GM21526 (cell line): ENCODE results near the gene PBX4.

Experiments
- ATAC-seq: cut with Tn5 transposase; IDR thresholded peaks from one replicate; pipeline ENCODE4 v1.9.1; 2021; ENCODE audit warnings: moderate library complexity; ENCODE audit not compliant: unreplicated experiment, low FRiP score

Gene PBX4

GRCh38 chr19:19562665-19563347 lies 55.7 kb downstream of the PBX4 start:
- no peak for ATAC-seq

GRCh38 chr19:19561946-19562664 lies 56.4 kb downstream of the PBX4 start:
- no peak for ATAC-seq

- ATAC-seq: no peak
Observed at GRCh38 chr19:19559931-19560330, 58.6 kb downstream of the PBX4 start.

- no peak for ATAC-seq
Observed at GRCh38 chr19:19558636-19559035, 59.9 kb downstream of the PBX4 start.

- no peak for ATAC-seq
Observed at GRCh38 chr19:19558055-19558454, 60.4 kb downstream of the PBX4 start.

GRCh38 chr19:19554074-19555023 lies 64.1 kb downstream of the PBX4 start:
- no peak for ATAC-seq

GRCh38 chr19:19553670-19554069 lies 64.8 kb downstream of the PBX4 start:
- no peak for ATAC-seq

- no peak for ATAC-seq
Observed at GRCh38 chr19:19552798-19553197, 65.7 kb downstream of the PBX4 start.

- ATAC-seq: no peak
Observed at GRCh38 chr19:19551853-19552192, 66.7 kb downstream of the PBX4 start.

- ATAC-seq: no peak
Observed at GRCh38 chr19:19550972-19551852, 67.3 kb downstream of the PBX4 start.

- no peak for ATAC-seq
Observed at GRCh38 chr19:19550485-19550929, 68.0 kb downstream of the PBX4 start.

GRCh38 chr19:19549804-19550464 lies 68.6 kb downstream of the PBX4 start:
- ATAC-seq: no peak

GRCh38 chr19:19548915-19549759 lies 69.3 kb downstream of the PBX4 start:
- ATAC-seq: no peak

GRCh38 chr19:19547674-19548336 lies 70.7 kb downstream of the PBX4 start:
- no peak for ATAC-seq

GRCh38 chr19:19546751-19547162 lies 71.7 kb downstream of the PBX4 start:
- ATAC-seq: no peak

- no peak for ATAC-seq
Observed at GRCh38 chr19:19545707-19546106, 72.8 kb downstream of the PBX4 start.

- no peak for ATAC-seq
Observed at GRCh38 chr19:19544954-19545591, 73.4 kb downstream of the PBX4 start.
